H9 (cell line): Measurements from ENCODE around the gene GPATCH2. TPM values are rescaled to one million over a fixed set of nuclear protein-coding genes. Genes with fewer than 3 reads are reported as not detected.

ENCODE experiments used
- DNase-seq: peaks from one replicate; pipeline ENCODE4 v3.0.0-alpha.2; 2017
- H2AFZ ChIP-seq: one replicate; pipeline ENCODE4 v1.6.1; 2013; ENCODE audit warnings: mild to moderate bottlenecking, low read length, control low read depth, moderate library complexity
- H2AK5ac ChIP-seq: 2 replicates; pipeline ENCODE4 v1.6.1; 2013; ENCODE audit warnings: low read length, control low read depth, mixed read lengths; ENCODE audit not compliant: insufficient read length
- H2BK120ac ChIP-seq: one replicate; pipeline ENCODE4 v1.6.1; 2013; ENCODE audit warnings: low read depth, mild to moderate bottlenecking, low read length, control low read depth, inconsistent platforms; ENCODE audit not compliant: poor library complexity, severe bottlenecking
- H2BK12ac ChIP-seq: 2 replicates; pipeline ENCODE4 v1.6.1; 2013; ENCODE audit warnings: low read length, control low read depth, mixed read lengths, low read depth; ENCODE audit not compliant: insufficient read length
- H2BK15ac ChIP-seq: 2 replicates; pipeline ENCODE4 v1.6.1; 2013; ENCODE audit warnings: low read depth, low read length, control low read depth
- H2BK20ac ChIP-seq: one replicate; pipeline ENCODE4 v1.6.1; 2013; ENCODE audit warnings: low read depth, mild to moderate bottlenecking, low read length, control low read depth, inconsistent platforms; ENCODE audit not compliant: poor library complexity, severe bottlenecking
- H2BK5ac ChIP-seq: 2 replicates; pipeline ENCODE4 v1.6.1; 2013; ENCODE audit warnings: low read length, control low read depth, mixed read lengths; ENCODE audit not compliant: insufficient read length
- H3K14ac ChIP-seq: 2 replicates; pipeline ENCODE4 v1.6.1; 2013; ENCODE audit warnings: low read length, control low read depth; ENCODE audit not compliant: insufficient read depth
- H3K18ac ChIP-seq: 2 replicates; pipeline ENCODE4 v1.6.1; 2013; ENCODE audit warnings: low read depth, mild to moderate bottlenecking, mixed read lengths, low read length, control low read depth; ENCODE audit not compliant: insufficient read length
- H3K23ac ChIP-seq: 2 replicates; pipeline ENCODE4 v1.6.1; 2013; ENCODE audit warnings: low read length, control low read depth, mixed read lengths, low read depth; ENCODE audit not compliant: insufficient read length
- H3K23me2 ChIP-seq: 2 replicates; pipeline ENCODE4 v1.6.1; 2013; ENCODE audit warnings: low read depth, mild to moderate bottlenecking, mixed read lengths, low read length, control low read depth; ENCODE audit not compliant: insufficient read length, poor library complexity, severe bottlenecking
- H3K27ac ChIP-seq: 2 replicates; pipeline ENCODE4 v1.5.1; 2013; ENCODE audit warnings: low read length, control low read depth, mixed read lengths, low read depth; ENCODE audit not compliant: insufficient read length
- H3K27me3 ChIP-seq: 2 replicates; pipeline ENCODE4 v1.6.1; 2013; ENCODE audit warnings: low read length, control low read depth, inconsistent platforms; ENCODE audit not compliant: insufficient read depth
- H3K4ac ChIP-seq: 2 replicates; pipeline ENCODE4 v1.6.1; 2013; ENCODE audit warnings: low read depth, mild to moderate bottlenecking, control low read depth, inconsistent platforms, low read length, moderate library complexity
- H3K4me1 ChIP-seq: 2 replicates; pipeline ENCODE4 v1.6.1; 2013; ENCODE audit warnings: low read length, control low read depth, inconsistent platforms; ENCODE audit not compliant: insufficient read depth
- H3K4me2 ChIP-seq: 2 replicates; pipeline ENCODE4 v1.6.1; 2013; ENCODE audit warnings: low read length, control low read depth, mixed read lengths; ENCODE audit not compliant: insufficient read length, insufficient read depth
- H3K56ac ChIP-seq: 2 replicates; pipeline ENCODE4 v1.6.1; 2013; ENCODE audit warnings: low read depth, mild to moderate bottlenecking, mixed read lengths, low read length, control low read depth; ENCODE audit not compliant: insufficient read length
- H3K79me1 ChIP-seq: 2 replicates; pipeline ENCODE4 v1.6.1; 2013; ENCODE audit warnings: low read depth, mild to moderate bottlenecking, moderate library complexity, low read length, control low read depth, inconsistent platforms; ENCODE audit not compliant: insufficient read depth, poor library complexity, severe bottlenecking
- H3K79me2 ChIP-seq: 2 replicates; pipeline ENCODE4 v1.6.1; 2013; ENCODE audit warnings: low read length, control low read depth, inconsistent platforms; ENCODE audit not compliant: insufficient read depth
- H3K9ac ChIP-seq: 2 replicates; pipeline ENCODE4 v1.6.1; 2013; ENCODE audit warnings: low read length, control low read depth, mixed read lengths; ENCODE audit not compliant: insufficient read length; ENCODE audit errors: extremely low read depth
- H3K9me3 ChIP-seq: one replicate; pipeline ENCODE4 v1.6.1; 2013; ENCODE audit warnings: low read depth, low read length, inconsistent platforms; ENCODE audit not compliant: control insufficient read depth
- H3T11ph ChIP-seq: one replicate; pipeline ENCODE4 v1.6.1; 2013; ENCODE audit warnings: mild to moderate bottlenecking, low read length, control low read depth, inconsistent platforms
- H4K20me1 ChIP-seq: one replicate; pipeline ENCODE4 v1.6.1; 2013; ENCODE audit not compliant: control insufficient read depth, insufficient read length, insufficient read depth
- H4K5ac ChIP-seq: 2 replicates; pipeline ENCODE4 v1.6.1; 2013; ENCODE audit warnings: low read depth, mild to moderate bottlenecking, mixed read lengths, low read length, control low read depth; ENCODE audit not compliant: insufficient read length
- H4K8ac ChIP-seq: replicated peaks from 2 replicates; pipeline ENCODE4 v1.6.1; 2013; ENCODE audit warnings: low read length, control low read depth, mixed read lengths, low read depth; ENCODE audit not compliant: insufficient read length
- H4K91ac ChIP-seq: 2 replicates; pipeline ENCODE4 v1.6.1; 2013; ENCODE audit warnings: low read depth, mild to moderate bottlenecking, moderate library complexity, mixed read lengths, low read length, control low read depth; ENCODE audit not compliant: insufficient read length
- H3K27ac Mint-ChIP-seq, 3 experiments: 2 replicates in 2 of 3; 3 replicates in 1 of 3; pipeline ENCODE4 v1.8.0; 2020 to 2021; ENCODE audit warnings: mixed read lengths in 3 of 3, mild to moderate bottlenecking in 1 of 3, moderate library complexity in 1 of 3
- H3K27me3 Mint-ChIP-seq: 2 replicates; pipeline ENCODE4 v1.8.0; 2021; ENCODE audit warnings: low read depth, mild to moderate bottlenecking, moderate library complexity, mixed read lengths
- H3K36me3 Mint-ChIP-seq, 3 experiments: 2 replicates in 2 of 3; 3 replicates in 1 of 3; pipeline ENCODE4 v1.8.0; 2020 to 2021; ENCODE audit warnings: low read depth in 3 of 3, mixed read lengths in 3 of 3; ENCODE audit not compliant: insufficient read depth in 1 of 3
- H3K4me1 Mint-ChIP-seq, 2 experiments: 2 replicates each; pipeline ENCODE4 v1.8.0; 2020; ENCODE audit warnings: mixed read lengths in 2 of 2
- H3K4me3 Mint-ChIP-seq, 2 experiments: 2 replicates in 1 of 2; 3 replicates in 1 of 2; pipeline ENCODE4 v1.8.0; 2020 to 2021; ENCODE audit warnings: mild to moderate bottlenecking in 2 of 2, mixed read lengths in 2 of 2, moderate library complexity in 1 of 2
- H3K9me3 Mint-ChIP-seq, 2 experiments: 2 replicates in 1 of 2; 3 replicates in 1 of 2; pipeline ENCODE4 v1.8.0; 2020; ENCODE audit warnings: mild to moderate bottlenecking in 2 of 2, mixed read lengths in 2 of 2, moderate library complexity in 1 of 2
- WGBS: extraction: QIAGEN DNeasy Blood & Tissue Kit; methylation state at CpG from one replicate; pipeline ENCODE4 v1.1.7; 2013; ENCODE audit warnings: missing lambda C conversion rate, low lambda C conversion rate, mixed read lengths; ENCODE audit not compliant: insufficient read length; ENCODE audit errors: extremely low coverage; 5-methylcytosine and 5-hydroxymethylcytosine counted together
- total RNA-seq: library from RNA; stranded (reverse); gene quantifications from 2 replicates; pipeline ENCODE4 v1.2.1, GENCODE V29; 2021
- TF ChIP-seq, protein P1 (sequence below): fragments of 200-600 bp; sonication (generic); conservative IDR thresholded peaks from 3 replicates; pipeline ENCODE4 v1.8.0; 2021; ENCODE audit warnings: antibody characterized with exemption, mild to moderate bottlenecking

The GPATCH2 gene
- total RNA-seq, 1 experiment from 2014 or later, result 14.3 TPM

GRCh38 chr1:217605390-217605789 lies 25.5 kb downstream of the GPATCH2 start:
- no peak for DNase-seq

More at GRCh38 chr1:217605390-217605789, 25.5 kb downstream of the GPATCH2 start:
- Histone ChIP-seq H2AK5ac (no peak overlapping the region), H3K23ac (no peak overlapping the region), H3K27me3 (no peaks in the 10 kb centered on the region), H3K4me1 (no peaks in the 10 kb centered on the region), H3T11ph (no peak overlapping the region), H3K23me2 (no peaks in the 10 kb centered on the region), H2BK20ac (no peak overlapping the region), H3K18ac (no peak overlapping the region), H2BK5ac (no peak overlapping the region), H3K27ac (no peak overlapping the region), H4K20me1 (no peaks in the 10 kb centered on the region), H3K4me2 (no peak overlapping the region), H2BK120ac (no peak overlapping the region), H3K79me2 (no peaks in the 10 kb centered on the region), H3K4ac (no peak overlapping the region), H2AFZ (no peak overlapping the region), H3K79me1 (no peaks in the 10 kb centered on the region), H3K9me3 (no peaks in the 10 kb centered on the region), H4K8ac (no peak overlapping the region), H3K56ac (no peak overlapping the region), H4K5ac (no peak overlapping the region), H3K14ac (no peak overlapping the region), H2BK15ac (no peak overlapping the region), H3K9ac (no peak overlapping the region), H4K91ac (no peak overlapping the region), H2BK12ac (no peak overlapping the region)
- H3K36me3 Mint-ChIP-seq, result peaks cover 0 to 13% (median 8%) of the 10 kb centered on the region in 3 experiments; a peak in 3 of 7 replicates
- TF ChIP-seq, protein P1, sequence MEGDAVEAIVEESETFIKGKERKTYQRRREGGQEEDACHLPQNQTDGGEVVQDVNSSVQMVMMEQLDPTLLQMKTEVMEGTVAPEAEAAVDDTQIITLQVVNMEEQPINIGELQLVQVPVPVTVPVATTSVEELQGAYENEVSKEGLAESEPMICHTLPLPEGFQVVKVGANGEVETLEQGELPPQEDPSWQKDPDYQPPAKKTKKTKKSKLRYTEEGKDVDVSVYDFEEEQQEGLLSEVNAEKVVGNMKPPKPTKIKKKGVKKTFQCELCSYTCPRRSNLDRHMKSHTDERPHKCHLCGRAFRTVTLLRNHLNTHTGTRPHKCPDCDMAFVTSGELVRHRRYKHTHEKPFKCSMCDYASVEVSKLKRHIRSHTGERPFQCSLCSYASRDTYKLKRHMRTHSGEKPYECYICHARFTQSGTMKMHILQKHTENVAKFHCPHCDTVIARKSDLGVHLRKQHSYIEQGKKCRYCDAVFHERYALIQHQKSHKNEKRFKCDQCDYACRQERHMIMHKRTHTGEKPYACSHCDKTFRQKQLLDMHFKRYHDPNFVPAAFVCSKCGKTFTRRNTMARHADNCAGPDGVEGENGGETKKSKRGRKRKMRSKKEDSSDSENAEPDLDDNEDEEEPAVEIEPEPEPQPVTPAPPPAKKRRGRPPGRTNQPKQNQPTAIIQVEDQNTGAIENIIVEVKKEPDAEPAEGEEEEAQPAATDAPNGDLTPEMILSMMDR, result no peak
- no peak overlapping the region for H3K4me3 Mint-ChIP-seq
- no peaks in the 10 kb centered on the region for H3K27me3 Mint-ChIP-seq
- no CpG with 5 or more reads among the region's 1 CpG for WGBS
- H3K27ac Mint-ChIP-seq, result no peak overlapping the region
- H3K9me3 Mint-ChIP-seq, result no peaks in the 10 kb centered on the region
- no peaks in the 10 kb centered on the region for H3K4me1 Mint-ChIP-seq
